ENCODE results near the gene NAT14.

Gene NAT14

DNA sequence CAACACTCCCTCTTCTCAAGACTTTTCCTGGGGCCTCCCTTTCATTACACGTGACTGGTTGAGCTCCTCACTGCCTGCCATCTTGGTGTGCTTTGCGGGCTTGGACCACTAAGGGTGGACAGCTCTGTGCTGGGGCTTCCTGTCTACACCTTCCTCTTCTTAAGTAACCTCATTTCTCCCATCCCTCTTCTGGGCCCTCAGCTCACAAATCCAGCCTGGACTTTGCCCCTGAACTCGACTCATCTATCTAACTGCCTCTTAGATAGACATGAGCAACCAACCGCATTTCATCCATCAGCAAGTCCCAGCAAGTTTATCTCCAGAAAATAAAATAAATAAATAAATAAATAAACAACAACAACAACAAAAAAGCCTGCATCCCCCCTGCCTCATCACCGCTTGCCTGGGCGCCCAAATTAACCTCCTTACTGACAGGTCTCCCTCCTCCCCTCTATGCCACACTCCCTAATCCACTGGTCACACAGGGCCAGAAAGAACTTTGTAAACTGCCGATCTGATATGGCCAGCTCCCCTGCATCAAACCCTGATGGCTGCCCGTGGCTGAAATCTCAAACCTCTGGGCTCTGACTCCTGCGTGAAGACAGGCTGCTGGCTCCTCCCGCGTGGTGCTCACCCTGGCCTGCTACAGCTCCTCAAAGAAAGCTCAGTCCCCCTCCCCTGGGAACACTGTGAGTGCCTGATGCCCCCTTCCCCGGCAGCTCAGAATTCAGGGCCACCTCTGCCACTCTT lies 31.3 kb upstream of the NAT14 start:
- no peak for DNase-seq

DNA sequence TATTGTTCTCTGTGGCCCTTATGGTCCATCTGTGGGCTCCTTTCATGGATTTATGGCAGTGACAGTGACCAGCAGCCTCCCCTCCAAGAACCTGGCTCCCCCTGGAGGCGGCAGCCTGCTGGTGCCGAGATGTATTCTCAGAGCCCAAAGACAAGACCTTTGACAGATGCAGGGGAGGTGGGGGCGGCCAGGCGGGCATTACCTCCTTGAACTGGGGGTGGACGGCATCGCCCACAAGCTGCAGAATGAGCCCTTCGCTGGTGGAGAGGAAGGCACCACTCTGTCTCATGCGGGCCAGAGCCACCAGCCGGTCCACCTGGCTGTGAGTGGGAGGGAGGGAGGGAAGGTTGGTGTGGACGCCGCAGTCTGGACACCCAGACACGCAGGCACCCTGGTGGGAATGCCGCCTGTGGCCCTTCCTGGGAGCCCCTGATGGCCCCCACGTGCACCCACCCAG lies 30.2 kb upstream of the NAT14 start:
- no peak for DNase-seq

DNA sequence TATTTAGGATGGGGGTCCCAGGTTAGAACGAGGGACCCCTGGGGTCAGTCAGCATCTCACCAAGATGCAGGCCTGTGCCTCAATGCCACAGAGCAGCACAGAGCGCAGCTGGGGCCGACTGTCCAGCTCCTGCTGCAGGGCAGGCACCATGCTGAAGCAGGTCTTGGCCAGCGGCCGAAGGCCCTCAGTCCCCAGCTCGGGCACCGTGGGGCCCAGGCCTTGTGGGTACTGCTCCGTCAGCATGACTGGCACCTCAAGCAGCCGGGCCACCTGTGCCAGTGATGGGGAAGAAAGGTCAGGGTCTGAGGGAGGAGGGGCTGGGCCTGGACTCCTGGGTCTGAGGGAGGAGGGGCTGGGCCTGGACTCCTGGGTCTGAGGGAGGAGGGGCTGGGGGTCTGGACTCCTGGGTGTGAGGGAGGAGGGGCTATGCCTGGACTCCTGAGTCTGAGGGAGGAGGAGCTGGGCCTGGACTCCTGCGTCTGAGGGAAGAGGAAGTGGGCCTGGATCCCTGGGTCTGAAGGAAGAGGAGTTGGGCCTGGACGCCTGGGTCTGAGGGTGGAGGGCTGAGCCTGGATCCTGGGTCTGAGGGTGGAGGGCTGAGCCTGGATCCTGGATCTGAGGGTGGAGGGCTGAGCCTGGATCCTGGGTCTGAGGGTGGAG lies 29.3 kb upstream of the NAT14 start:
- no peak for DNase-seq

DNA sequence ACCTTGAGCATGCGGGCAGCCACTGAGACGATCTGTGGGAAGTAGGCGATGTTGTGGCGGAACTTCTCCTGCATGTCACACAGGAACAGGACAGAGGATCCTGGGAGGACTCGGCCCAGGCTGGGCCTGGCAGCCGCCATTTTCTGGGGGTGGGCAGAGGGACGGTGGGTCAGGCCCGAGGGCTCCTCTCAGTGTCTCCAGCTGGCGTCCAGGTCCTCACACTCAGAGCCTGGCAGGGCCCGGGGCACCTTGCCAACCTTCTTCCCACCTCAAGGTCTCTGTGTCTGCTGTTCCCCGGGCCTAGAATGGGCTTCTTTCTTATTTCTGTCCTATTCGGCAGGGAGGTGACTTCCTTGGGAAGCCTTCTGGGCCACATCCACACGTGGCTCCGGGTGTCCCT lies 28.6 kb upstream of the NAT14 start:
- no peak for DNase-seq

DNA sequence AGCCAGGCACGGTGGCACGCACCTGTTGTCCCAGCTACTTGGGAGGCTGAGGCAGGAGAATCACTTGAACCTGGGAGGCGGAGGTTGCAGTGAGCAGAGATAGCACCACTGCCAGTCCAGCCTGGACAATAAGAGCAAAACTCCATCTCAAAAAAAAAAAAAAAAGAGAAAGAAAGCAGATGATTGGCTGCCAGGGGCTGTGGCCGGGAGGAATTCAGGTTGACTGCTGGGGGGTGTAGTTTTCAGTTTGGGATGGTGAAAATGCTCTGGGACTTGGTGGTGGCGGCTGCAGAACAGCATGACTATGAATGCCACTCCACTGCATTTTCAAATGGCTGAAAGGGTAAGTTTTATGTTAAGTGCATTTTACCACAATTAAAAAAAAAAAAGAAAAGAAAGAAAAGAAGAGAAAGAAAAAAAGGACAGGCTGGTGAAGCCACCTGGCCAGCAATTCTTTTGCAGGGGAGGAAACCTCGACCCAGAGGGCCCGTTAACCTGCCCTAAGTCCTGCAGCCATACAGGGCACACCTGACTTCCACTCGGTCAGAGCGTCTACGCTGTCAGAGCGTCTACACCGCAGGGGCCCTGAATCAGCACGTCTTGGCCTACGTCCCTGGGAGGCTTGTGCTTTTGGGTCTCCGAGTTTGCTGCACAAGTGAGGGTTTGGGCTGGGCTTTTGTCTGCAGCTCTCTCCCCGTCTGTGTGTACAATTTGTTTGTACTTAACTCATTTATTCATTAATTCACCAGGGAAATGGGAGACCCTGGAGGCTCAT lies 27.1 kb upstream of the NAT14 start:
- DNase-seq: no peak

DNA sequence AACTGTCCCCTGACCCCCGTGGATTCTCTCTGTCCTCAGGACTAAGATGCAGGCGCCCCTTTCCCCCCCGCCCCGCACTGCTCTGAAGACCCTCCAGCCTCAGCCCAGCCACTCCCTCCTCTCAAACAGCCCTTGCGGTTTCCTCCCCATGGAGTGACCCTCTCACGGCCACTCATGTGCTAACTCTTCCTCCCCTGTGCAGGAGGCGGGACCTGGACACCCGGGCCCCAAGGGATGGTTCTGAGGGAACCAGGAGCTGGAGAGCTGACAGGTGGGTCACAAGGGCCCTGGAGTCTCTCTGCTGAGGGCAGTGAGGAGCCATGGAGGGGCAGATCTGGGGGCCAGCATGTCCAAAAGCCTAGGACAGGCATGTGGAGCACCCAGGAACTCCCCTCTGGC lies 25.4 kb upstream of the NAT14 start:
- DNase-seq: no peak

DNA sequence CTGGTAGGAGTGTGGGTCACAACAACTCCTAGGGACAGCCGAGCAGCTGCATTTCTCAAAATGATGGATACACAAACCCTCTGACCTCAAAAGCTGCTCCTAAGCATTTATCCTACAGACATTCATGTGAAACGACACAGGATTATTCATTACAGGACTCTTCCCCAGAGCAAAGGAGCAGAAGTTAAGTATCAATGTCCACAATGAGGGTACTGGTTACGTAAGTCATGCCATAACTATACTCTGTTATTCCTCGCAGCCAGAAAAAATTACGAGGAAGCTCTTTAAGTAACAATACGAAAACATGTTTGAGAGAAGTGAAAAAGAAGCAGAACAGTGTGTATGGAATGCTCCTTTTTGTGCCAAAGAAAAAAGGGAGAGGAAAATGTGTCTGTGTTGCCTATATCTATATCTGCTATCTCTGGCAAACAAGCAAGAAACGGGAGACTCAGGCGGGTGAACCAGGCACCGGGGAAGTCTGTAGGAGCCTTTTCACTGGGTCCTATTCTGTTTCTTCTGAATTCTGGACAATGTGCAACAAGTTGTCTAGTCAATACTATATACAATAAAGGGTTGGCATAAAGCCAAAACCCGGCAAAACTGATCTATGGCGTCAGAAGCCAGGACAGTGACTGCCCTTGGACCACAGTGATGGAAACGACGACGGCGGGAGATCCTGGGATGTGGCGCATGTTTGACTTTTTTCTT lies 24.9 kb upstream of the NAT14 start:
- DNase-seq: no peak

DNA sequence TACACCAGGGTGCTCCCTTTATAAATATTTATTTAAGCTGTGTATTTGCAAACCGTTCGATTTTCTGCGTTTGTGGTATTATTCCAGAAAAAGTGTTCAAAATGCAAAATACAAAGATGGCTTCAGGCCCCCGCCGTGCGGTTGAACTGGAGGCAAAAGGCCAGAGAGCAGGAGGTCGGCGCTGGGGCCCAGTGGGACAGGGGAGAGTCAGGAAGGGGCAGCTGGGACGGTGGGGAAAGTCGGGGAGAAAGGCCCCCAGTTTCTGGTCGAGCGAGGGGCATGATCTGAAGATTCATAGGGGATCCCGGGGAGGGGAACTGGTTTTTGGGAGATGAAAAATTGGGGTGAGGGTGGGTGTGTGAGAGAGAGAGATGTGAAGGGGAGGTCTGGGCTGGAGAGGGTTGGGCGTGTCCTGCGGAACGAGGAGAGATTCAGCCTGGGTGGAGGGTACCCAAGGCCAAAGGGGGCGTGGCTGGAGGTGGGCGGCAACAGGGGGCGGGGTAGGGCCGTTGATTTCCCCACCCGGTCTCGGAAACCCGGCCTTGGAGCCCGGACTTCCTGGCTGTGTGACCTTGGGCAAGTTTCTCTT lies 24.2 kb upstream of the NAT14 start:
- DNase-seq: no peak

DNA sequence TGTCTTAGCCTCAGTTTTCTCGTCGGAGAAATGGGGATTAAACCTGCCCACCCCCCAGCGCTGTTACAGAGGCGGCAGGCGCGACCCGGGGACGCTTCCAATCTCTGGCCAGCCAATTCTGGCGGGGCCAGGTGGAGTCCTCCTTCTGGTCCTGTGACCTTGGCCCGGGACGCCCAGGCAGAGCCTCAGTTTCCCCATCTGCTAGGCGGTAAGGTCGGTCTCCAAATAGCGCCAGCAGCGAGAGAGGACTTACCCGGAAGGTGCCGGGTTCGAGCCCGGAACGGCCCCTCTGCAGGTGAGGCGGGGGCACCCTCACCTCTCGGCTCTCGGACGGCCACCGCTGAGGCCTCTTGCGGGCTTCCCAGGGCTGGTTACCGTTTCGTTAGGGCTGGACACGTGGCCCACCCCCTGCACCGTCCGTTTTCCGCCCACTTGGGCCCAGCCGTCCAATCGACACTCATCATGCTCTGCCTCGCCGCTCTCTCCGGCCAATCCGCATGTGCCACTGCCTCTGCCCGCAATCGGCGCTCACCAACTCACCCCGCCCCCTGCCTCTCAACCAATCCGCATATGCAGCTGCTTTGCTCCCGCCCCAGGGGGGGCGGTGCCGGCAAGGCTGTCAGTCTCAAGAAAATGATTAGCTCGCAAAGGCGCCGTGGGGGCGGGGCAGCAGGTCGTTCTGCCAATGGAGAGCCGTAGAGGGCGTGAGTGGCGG lies 23.6 kb upstream of the NAT14 start, which contains the start of gene ISOC2:
ISOC2 (minus strand) TSS at position 384 of the 715 bp plus-strand sequence. CDS start 5,156 bp downstream, outside the sequence.
- peak; percentile 95 for DNase-seq

DNA sequence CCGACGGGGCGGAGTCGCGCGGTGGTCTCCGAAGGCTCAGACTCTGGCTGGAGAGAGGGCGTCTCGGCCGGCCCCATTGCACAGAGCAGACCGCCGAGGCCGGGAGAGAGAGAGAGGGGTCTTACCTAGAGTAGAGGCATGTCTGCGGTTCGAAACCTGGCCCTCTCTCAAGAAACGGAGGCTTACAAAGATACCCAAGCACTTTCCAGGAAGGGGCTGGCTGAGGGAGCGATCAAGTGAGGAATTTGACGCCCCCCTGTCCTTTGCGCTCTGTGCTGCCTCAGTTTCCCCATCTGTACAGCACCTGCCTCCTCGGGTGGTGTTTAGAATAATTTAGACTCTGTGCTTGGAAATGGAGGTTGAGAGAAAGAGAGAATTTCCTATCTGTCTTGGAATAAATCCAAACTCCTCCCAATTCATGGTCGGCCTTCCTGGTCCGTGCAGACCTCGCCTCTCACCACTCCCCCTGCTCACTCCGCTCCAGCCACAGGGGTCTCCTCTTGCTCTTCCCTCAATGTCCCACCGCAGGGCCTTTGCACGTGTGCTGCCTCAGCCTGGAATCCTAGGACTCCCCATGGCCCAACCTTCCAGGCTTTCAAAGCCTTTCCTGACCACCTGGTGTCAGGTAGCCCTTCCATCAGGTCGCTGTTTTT lies 22.9 kb upstream of the NAT14 start:
- no peak for DNase-seq

DNA sequence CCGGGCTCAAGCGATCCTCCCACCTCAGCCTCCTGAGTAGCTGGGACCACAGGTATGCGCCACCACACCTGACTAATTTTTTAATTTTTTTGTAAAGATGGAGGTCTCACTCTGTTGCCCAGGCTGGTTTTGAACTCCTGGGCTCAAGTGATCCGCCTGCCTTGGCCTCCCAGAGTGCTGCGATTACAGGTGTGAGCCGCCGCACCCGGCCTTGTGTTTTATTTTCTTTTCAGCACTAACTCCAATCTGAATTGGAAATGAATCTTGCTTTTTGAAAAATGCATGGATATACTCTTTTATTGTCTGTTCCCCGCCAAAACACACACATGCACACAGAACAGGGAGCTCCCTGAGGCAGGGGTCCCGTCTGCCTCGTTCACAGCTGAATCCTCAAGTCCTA lies 22.3 kb upstream of the NAT14 start:
- no peak for DNase-seq

DNA sequence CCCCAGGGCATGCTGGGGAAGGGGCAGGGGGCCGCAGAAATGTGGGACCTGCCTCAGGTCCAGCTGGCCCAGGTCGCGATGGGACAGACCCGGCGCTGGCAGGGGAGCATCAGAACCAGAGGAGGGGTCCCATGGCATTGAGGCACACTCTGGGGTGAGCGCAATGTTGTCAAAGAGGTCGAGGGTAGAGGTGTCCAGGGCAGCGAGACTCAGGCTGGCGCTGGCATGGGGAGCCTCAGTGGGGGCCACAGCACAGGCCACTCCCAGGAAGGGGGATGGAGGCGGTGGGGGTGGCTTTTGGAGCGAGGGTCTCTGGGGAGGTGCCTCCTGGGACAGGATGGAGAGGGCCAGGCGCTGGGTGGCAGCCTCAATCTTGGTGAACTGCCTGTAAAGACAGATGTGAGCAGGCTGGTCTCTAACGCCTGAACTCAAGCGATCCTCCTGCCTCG lies 21.4 kb upstream of the NAT14 start:
- DNase-seq: no peak

DNA sequence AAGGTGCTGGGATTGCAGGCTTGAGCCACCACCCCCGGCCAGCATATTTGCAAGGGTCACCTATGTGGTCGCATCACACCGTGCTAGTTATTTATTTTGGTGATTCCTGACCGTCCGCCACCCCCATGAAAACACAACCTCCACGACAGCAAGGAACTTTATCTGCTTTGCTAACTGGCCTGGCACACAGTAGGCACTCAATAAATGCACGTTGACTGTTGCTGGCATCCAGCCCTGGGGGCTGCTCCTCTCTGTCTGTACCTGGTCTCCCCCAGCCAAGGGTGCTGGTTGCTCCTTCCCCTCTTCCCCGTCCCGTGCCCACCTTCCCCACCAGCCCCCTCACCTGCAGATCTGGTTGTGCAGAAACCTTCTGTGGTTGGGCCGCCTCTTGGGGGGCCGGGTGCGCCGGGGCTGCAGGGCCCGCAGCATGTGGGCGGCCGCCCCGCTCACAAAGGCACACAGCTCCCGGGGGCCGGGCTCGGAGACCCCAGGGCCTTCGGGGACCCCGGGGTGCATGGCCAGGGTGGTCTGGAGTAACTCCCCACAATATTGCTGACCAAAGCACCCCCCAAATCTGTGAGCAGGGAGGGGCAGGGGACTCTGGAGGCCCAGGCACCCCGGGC lies 20.8 kb upstream of the NAT14 start:
- DNase-seq: no peak

DNA sequence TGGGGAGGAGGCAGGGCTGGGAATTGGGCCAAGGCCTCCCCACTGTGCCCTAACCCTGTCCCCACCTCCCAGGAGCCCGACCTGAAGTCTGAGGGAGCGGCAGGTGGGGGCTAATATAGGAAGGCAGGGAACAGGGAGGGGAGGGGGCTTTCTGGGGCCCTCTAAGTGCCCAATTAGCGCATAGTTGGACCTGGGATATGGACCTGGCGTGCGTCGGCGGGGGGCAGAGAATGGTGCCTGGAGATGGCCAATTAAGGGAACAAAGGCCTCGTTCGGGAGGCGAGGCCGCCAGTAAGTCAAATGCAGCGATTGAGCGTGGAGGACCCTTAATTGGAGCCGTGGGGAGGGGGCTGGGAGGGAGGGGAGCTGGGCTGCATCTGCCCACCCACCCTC lies 20.3 kb upstream of the NAT14 start, which contains the start of gene C19orf85:
C19orf85 (minus strand) TSS at position 90 of the 393 bp plus-strand sequence. CDS start 197 bp downstream, outside the sequence.
- DNase-seq: no peak

DNA sequence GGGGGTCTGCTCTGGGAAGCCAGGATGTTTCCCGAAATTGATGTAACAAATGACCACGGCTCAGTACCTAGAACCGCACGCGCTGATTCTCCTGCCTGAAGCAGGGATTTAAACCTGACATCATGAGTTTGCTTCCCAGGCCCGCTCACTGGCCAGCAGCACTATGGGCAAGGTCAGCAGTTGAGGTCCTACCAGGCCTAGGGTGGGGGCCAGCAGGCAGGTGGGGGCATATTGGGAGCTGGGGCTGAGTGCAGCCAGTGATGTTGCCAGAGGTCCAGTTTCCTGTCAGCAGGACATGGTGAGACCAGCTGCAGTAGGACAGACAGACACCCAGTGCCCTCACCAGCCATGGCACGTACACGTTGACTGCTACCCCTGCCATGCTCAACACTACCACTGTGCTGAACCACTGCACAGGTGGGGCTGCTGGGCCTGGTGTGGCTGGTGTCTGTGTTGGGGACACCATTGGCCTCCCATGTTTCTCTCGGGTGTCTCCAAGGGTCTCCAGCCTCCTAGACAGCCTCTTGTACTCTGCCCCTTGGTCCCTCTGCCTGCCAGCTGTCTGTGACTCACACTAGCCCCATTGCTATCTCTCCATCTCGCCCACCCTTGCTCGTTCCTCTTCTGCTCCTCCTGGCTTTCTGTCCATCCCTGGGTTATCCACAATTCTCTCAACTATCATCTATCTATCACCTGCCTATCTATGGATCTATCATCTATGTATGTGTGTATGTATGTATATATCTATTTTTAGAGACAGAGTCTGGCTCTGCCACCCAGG lies 19.3 kb upstream of the NAT14 start:
- no peak for DNase-seq

DNA sequence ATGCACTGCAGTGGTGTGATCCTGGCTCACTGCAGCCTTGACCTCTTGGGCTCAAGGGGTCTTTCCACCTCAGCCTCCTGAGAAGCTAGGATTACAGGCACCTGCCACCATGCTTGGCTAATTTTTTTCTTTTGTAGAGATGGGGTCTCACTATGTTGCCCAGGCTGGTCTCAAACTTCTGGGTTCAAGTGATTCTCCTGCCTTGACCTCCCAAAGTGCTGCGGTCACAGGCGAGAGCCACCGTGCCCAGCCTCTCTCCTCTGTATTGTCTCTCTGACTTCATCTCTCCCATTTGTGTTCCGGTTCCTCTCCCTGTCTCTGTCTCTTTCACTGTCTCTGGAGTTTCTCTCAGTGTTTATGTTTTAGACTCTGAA lies 18.8 kb upstream of the NAT14 start:
- no peak for DNase-seq

DNA sequence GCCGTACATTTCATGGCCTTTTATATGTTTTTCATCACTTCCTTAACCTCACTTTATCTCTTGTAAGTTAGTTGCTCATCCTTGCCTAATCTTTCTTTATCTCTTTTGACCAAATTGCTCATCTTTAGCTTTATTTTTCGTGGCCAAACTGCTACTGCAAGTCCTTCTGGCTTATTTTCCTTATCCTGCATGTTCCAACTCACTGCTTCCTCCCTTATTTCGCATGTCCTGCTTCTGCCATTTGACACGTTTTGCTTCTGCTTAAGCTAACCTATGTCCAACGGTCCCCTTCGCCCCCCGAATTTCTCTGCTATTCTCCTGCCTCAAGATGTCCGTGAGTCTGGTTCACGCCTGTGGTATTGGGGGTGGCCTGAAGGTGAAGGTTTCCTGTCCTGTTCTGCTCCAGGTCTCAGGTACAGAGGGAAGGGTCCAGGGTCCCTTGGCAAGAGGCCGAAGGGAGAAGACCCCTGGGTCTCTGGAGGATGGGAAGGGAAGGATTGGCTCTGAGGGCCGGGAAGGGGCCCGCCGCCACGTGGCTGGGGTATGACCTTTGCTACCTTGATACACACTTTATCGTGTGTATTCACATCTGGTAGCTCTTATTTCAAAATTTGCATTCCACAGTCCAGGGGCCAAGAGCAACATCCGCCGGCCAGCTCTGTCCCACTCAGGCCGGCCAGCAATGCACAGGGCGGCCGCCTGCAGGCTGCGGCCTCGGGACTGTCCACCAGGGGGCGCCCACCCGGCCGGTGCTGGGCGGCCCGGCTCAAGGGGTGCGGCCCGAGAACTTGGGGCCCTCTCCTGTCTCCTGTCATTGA lies 17.5 kb upstream of the NAT14 start:
- no peak for DNase-seq

DNA sequence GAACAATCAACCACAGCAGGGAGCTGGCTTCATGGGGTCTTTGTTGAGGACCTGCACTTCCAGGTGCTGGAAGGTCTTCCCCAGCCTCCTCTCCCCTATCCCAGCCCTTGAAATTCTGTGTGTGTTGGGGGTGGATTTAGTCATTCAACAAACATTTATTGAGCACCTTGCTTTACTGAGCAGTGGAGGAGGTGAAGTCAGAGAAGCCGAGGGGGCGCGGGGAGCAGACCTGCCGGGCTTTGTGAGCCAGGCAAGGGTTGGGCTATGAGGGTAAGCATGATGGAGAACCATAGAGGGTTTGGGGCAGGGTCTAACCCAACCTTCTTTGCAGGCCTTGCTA lies 17.0 kb upstream of the NAT14 start:
- no peak for DNase-seq

DNA sequence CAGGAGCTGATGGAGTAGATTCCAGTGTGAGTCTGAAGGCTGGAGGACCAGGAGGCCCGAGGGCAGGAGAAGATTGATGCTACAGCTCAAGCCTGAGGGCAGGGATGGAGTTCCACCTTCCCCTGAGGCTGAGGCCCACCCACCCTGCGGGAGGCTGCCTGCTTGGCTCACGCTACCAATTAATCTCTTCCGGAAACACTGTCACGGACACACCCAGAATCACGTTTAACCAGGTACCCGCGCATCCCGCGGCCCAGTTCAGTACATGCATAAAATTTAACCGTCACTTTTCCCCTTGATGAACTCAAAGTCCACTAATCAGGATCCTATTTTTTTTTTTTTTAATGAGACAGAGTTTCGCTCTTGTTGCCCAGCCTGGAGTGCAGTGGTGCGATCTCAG lies 13.7 kb upstream of the NAT14 start:
- DNase-seq: no peak
